ENCODE measurements around the gene VPS11. TPM values are rescaled to one million over a fixed set of nuclear protein-coding genes. Genes with fewer than 3 reads are reported as not detected.
A peak's percentile ranks its signal among the peaks of the same experiment; 100 is the strongest.
"Not testable (repeated sequence)": the region's sequence is repeated elsewhere in the genome, so short reads cannot be mapped to it uniquely, and the experiment has no call there.

Gene VPS11
- total and polyA plus RNA-seq, 12 donors, result 15.7 to 44.2 (median 22.5) TPM

GRCh38 chr11:119057000-119057769 is 10.4 kb upstream of the VPS11 start, which contains the start of gene HYOU1:
TSS of gene HYOU1 (minus strand) at chr11:119057205. CDS start at chr11:119056160, 1,045 bp downstream.
- Histone ChIP-seq H3K27me3 (no peaks in the 10 kb centered on the region), H3K36me3 (peaks cover 0 to 52% (median 28%) of the 10 kb centered on the region in 9 donors), H3K27ac (peak within 1 kb of the TSS; percentile 16 to 94 (median 89)), H3K9me3 (no peaks in the 10 kb centered on the region), H3K4me1 (peaks cover 15 to 30% (median 25%) of the 10 kb centered on the region in 9 donors), H3K4me3 (peak within 1 kb of the TSS; percentile 67 to 99 (median 94))
- 1% methylated on average over 57 to 78 of the region's 79 CpGs for WGBS, 2 donors
- intact Hi-C loops (cut with DNase I), result loop anchor here in 1 of 10 donors (2.0 kb wide), 1 partner anchor 38 kb away; the partner anchor contains the start of genes RPS25 and TRAPPC4
- ATAC-seq (peak; percentile 97 to 99 (median 97)), DNase-seq (peak; percentile 98)
- TF ChIP-seq CTCF (IDR thresholded peaks at IDR 0.05), result peak in 3 of 9 donors; percentile 1 to 26 (median 19)

GRCh38 chr11:119059128-119059527 is 8.5 kb upstream of the VPS11 start:
- H3K27me3 ChIP-seq; H3K9me3 ChIP-seq; ATAC-seq; H3K27ac ChIP-seq; H3K4me3 ChIP-seq; DNase-seq; intact Hi-C loops (cut with DNase I): not testable (repeated sequence)
- Histone ChIP-seq H3K4me1 (peaks cover 15 to 38% (median 26%) of the 10 kb centered on the region in 9 donors), H3K36me3 (peaks cover 0 to 33% (median 10%) of the 10 kb centered on the region in 9 donors)
- 91 to 92% methylated on average over 17 to 31 of the region's 35 CpGs for whole genome bisulfite sequencing, 2 donors

DNA sequence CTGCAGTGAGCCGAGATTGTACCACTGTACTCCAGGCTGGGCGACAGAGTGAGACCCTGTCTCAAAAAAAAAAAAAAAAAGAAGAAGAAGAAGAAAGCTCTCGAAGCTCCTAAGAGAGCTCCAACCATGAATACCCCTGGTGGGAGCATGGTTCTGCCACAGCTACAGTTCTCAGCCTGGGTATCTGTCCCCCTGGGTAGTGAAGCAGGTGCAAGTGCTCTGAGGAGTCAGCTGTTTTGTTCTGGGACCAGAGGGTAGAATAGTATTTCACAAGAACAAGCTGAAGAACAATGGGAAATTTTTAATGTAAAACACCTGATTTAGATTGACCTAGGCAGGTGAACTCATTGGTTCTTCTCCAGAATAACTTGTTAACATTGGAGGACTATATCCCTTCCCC is 6.4 kb upstream of the VPS11 start:
- H3K4me1 ChIP-seq, result peaks cover 5 to 32% (median 18%) of the 10 kb centered on the region in 9 donors
- H3K27ac ChIP-seq, result no peak overlapping the region
- ATAC-seq, result no peak
- intact Hi-C loops (cut with DNase I), result loop anchor here in 1 of 10 donors (10.0 kb wide), 1 partner anchor 46 kb away; the partner anchor contains the start of genes RPS25 and TRAPPC4
- no peaks in the 10 kb centered on the region for H3K9me3 ChIP-seq
- no peak overlapping the region for H3K4me3 ChIP-seq
- WGBS, 2 donors, result 92 to 94% methylated on average over 3 of the region's 3 CpGs
- DNase-seq, result no peak
- TF ChIP-seq CTCF (IDR thresholded peaks at IDR 0.05), result no peak
- H3K36me3 ChIP-seq, result peaks cover 0 to 34% (median 0%) of the 10 kb centered on the region in 9 donors
- no peaks in the 10 kb centered on the region for H3K27me3 ChIP-seq

- no peak for TF ChIP-seq CTCF (IDR thresholded peaks at IDR 0.05)
- intact Hi-C loops (cut with DNase I), result loop anchor here in 1 of 10 donors (10.0 kb wide), 1 partner anchor 48 kb away; the partner anchor contains the start of genes RPS25 and TRAPPC4
- Histone ChIP-seq H3K4me3 (no peak overlapping the region), H3K36me3 (peaks cover 0 to 34% (median 0%) of the 10 kb centered on the region in 9 donors), H3K27ac (peak overlapping the region in 2 of 10 donors; percentile 6 to 22), H3K9me3 (no peaks in the 10 kb centered on the region), H3K27me3 (no peaks in the 10 kb centered on the region), H3K4me1 (peaks cover 5 to 35% (median 20%) of the 10 kb centered on the region in 9 donors)
- DNase-seq, result peak in 1 of 2 donors; percentile 31
- 62 to 72% methylated on average over 5 of the region's 5 CpGs for WGBS, 2 donors
- no peak for ATAC-seq
Measured at GRCh38 chr11:119062779-119063178, 4.8 kb upstream of the VPS11 start.
